ENCODE measurements around the gene SUSD2. TPM values are rescaled to one million over a fixed set of nuclear protein-coding genes. Genes with fewer than 3 reads are reported as not detected.
"Not testable (repeated sequence)": the region's sequence is repeated elsewhere in the genome, so short reads cannot be mapped to it uniquely, and the experiment has no call there.

Gene SUSD2
- total RNA-seq = 1 to 10 TPM in 1 of 2 donors, under 1 TPM in 1; 0.66 to 1.5 TPM

GRCh38 chr22:24181088-24181995 lies at the start of gene SUSD2:
Gene SUSD2, plus strand, starts transcription at chr22:24181487. Its CDS starts 33 bp downstream, at chr22:24181520.
- Mint-ChIP-seq H3K4me3 (no peak within 1 kb of the TSS), H3K27me3 (no peaks in the 10 kb centered on the region)

GRCh38 chr22:24133187-24133965 lies 47.9 kb upstream of the SUSD2 start:
- Mint-ChIP-seq H3K4me1 (peaks cover 7% of the 10 kb centered on the region), H3K27ac (peak overlapping the region; percentile 76), H3K4me3 (no peak overlapping the region), H3K9me3 (no peaks in the 10 kb centered on the region), H3K36me3 (ENCODE audit: low read depth) (peaks cover 60% of the 10 kb centered on the region), H3K27me3 (no peaks in the 10 kb centered on the region)
- no peak for ATAC-seq (replicated peaks)

More at GRCh38 chr22:24181088-24181995, at the start of gene SUSD2:
- Mint-ChIP-seq H3K9me3 (no peaks in the 10 kb centered on the region), H3K4me1 (no peaks in the 10 kb centered on the region), H3K27ac (no peak within 1 kb of the TSS), H3K36me3 (ENCODE audit: low read depth) (no peaks in the 10 kb centered on the region)
- ATAC-seq (replicated peaks) = no peak

GRCh38 chr22:24134090-24134846 lies 47.0 kb upstream of the SUSD2 start:
- Mint-ChIP-seq H3K4me3 (no peak overlapping the region), H3K4me1 (peaks cover 7% of the 10 kb centered on the region), H3K36me3 (ENCODE audit: low read depth) (peaks cover 61% of the 10 kb centered on the region), H3K27ac (no peak overlapping the region), H3K27me3 (no peaks in the 10 kb centered on the region), H3K9me3 (no peaks in the 10 kb centered on the region)
- ATAC-seq (replicated peaks) = peak; percentile 44

- not testable (repeated sequence) for H3K4me3 Mint-ChIP-seq; H3K27ac Mint-ChIP-seq; H3K9me3 Mint-ChIP-seq; ATAC-seq (replicated peaks); H3K27me3 Mint-ChIP-seq
- Mint-ChIP-seq H3K36me3 (ENCODE audit: low read depth) (peaks cover 66% of the 10 kb centered on the region), H3K4me1 (peaks cover 11% of the 10 kb centered on the region)
Measured at GRCh38 chr22:24136533-24136932, 44.8 kb upstream of the SUSD2 start.

- peak overlapping the region; percentile 72 for H3K27ac Mint-ChIP-seq
- no peaks in the 10 kb centered on the region for H3K9me3 Mint-ChIP-seq
- H3K36me3 Mint-ChIP-seq (ENCODE audit: low read depth) = peaks cover 66% of the 10 kb centered on the region
- no peak for ATAC-seq (replicated peaks)
- H3K4me3 Mint-ChIP-seq = no peak overlapping the region
- no peaks in the 10 kb centered on the region for H3K27me3 Mint-ChIP-seq
- peaks cover 16% of the 10 kb centered on the region for H3K4me1 Mint-ChIP-seq
Measured at GRCh38 chr22:24137595-24137994, 43.7 kb upstream of the SUSD2 start.

GRCh38 chr22:24138649-24139420 lies 42.5 kb upstream of the SUSD2 start:
- Mint-ChIP-seq H3K36me3 (ENCODE audit: low read depth) (peaks cover 57% of the 10 kb centered on the region), H3K4me3 (no peak overlapping the region), H3K9me3 (no peaks in the 10 kb centered on the region), H3K27me3 (no peaks in the 10 kb centered on the region), H3K27ac (no peak overlapping the region), H3K4me1 (peaks cover 16% of the 10 kb centered on the region)
- ATAC-seq (replicated peaks) = no peak

- H3K9me3 Mint-ChIP-seq = no peaks in the 10 kb centered on the region
- peaks cover 42% of the 10 kb centered on the region for H3K36me3 Mint-ChIP-seq (ENCODE audit: low read depth)
- no peaks in the 10 kb centered on the region for H3K27me3 Mint-ChIP-seq
- H3K27ac Mint-ChIP-seq = peak overlapping the region; percentile 65
- ATAC-seq (replicated peaks) = no peak
- H3K4me1 Mint-ChIP-seq = peaks cover 23% of the 10 kb centered on the region
- H3K4me3 Mint-ChIP-seq = no peak overlapping the region
Measured at GRCh38 chr22:24140357-24140756, 40.9 kb upstream of the SUSD2 start.

GRCh38 chr22:24141586-24141985 lies 39.7 kb upstream of the SUSD2 start:
- peak overlapping the region; percentile 86 for H3K27ac Mint-ChIP-seq
- peak overlapping the region; percentile 19 for H3K4me3 Mint-ChIP-seq
- no peaks in the 10 kb centered on the region for H3K9me3 Mint-ChIP-seq
- ATAC-seq (replicated peaks) = peak; percentile 89
- peaks cover 30% of the 10 kb centered on the region for H3K4me1 Mint-ChIP-seq
- H3K36me3 Mint-ChIP-seq (ENCODE audit: low read depth) = peaks cover 29% of the 10 kb centered on the region
- no peaks in the 10 kb centered on the region for H3K27me3 Mint-ChIP-seq

GRCh38 chr22:24142241-24142640 lies 39.0 kb upstream of the SUSD2 start:
- ATAC-seq (replicated peaks) = no peak
- Mint-ChIP-seq H3K27ac (peak overlapping the region; percentile 86), H3K4me1 (peaks cover 31% of the 10 kb centered on the region), H3K9me3 (no peaks in the 10 kb centered on the region), H3K27me3 (no peaks in the 10 kb centered on the region), H3K36me3 (ENCODE audit: low read depth) (peaks cover 23% of the 10 kb centered on the region), H3K4me3 (no peak overlapping the region)

GRCh38 chr22:24142831-24143230 lies 38.5 kb upstream of the SUSD2 start:
- Mint-ChIP-seq H3K9me3 (no peaks in the 10 kb centered on the region), H3K4me3 (no peak overlapping the region), H3K36me3 (ENCODE audit: low read depth) (peaks cover 17% of the 10 kb centered on the region), H3K27me3 (no peaks in the 10 kb centered on the region), H3K4me1 (peaks cover 36% of the 10 kb centered on the region), H3K27ac (peak overlapping the region; percentile 73)
- ATAC-seq (replicated peaks) = no peak

GRCh38 chr22:24144056-24144777 lies 37.1 kb upstream of the SUSD2 start:
- H3K4me3 Mint-ChIP-seq = no peak overlapping the region
- H3K9me3 Mint-ChIP-seq = no peaks in the 10 kb centered on the region
- ATAC-seq (replicated peaks) = no peak
- peak overlapping the region; percentile 79 for H3K27ac Mint-ChIP-seq
- peaks cover 8% of the 10 kb centered on the region for H3K36me3 Mint-ChIP-seq (ENCODE audit: low read depth)
- H3K4me1 Mint-ChIP-seq = peaks cover 36% of the 10 kb centered on the region
- no peaks in the 10 kb centered on the region for H3K27me3 Mint-ChIP-seq

- no peak for ATAC-seq (replicated peaks)
- Mint-ChIP-seq H3K27ac (peak overlapping the region; percentile 79), H3K9me3 (no peaks in the 10 kb centered on the region), H3K4me3 (peak overlapping the region; percentile 19), H3K4me1 (peaks cover 36% of the 10 kb centered on the region), H3K27me3 (no peaks in the 10 kb centered on the region), H3K36me3 (ENCODE audit: low read depth) (peaks cover 6% of the 10 kb centered on the region)
Measured at GRCh38 chr22:24144778-24145085, 36.6 kb upstream of the SUSD2 start.

- no peak overlapping the region for H3K4me3 Mint-ChIP-seq
- H3K27ac Mint-ChIP-seq = peak overlapping the region; percentile 65
- H3K9me3 Mint-ChIP-seq = no peaks in the 10 kb centered on the region
- no peak for ATAC-seq (replicated peaks)
- peaks cover 36% of the 10 kb centered on the region for H3K4me1 Mint-ChIP-seq
- no peaks in the 10 kb centered on the region for H3K27me3 Mint-ChIP-seq
- H3K36me3 Mint-ChIP-seq (ENCODE audit: low read depth) = peaks cover 4% of the 10 kb centered on the region
Measured at GRCh38 chr22:24145446-24146193, 35.7 kb upstream of the SUSD2 start.

Data from activated T-helper 17 cell treated with anti-CD3 and anti-CD28 coated beads, Interleukin-2, amount 50 U/mL, for 72 hours (primary cell).